Panc1 (cell line): ENCODE measurements around the gene HDHD3. TPM values are rescaled to one million over a fixed set of nuclear protein-coding genes. Genes with fewer than 3 reads are reported as not detected.

Experiments
- ATAC-seq: fragments of 200-7000 bp; cut with Tn5 transposase; 2 replicates; pipeline ENCODE4 v1.9.1; 2020; ENCODE audit warnings: mild to moderate bottlenecking, moderate library complexity
- BruUV-seq: library from RNA; stranded (reverse); fragments of 400-500 nt; replicated peaks from 2 replicates; lab custom pipeline; 2021; lab: Mats Ljungman, UMichigan
- CTCF ChIA-PET: fragments of 300-600 bp; sonication (Branson Sonifier 250); formaldehyde crosslinking; loops from one replicate; lab custom pipeline; 2022; ENCODE audit warnings: antibody characterized with exemption; lab: Charles Lee
- POLR2A ChIA-PET: fragments of 300-600 bp; sonication (Branson Sonifier 250); formaldehyde crosslinking; loops from one replicate; lab custom pipeline; 2022; ENCODE audit warnings: antibody characterized with exemption; lab: Charles Lee
- DNase-seq: peaks from one replicate; pipeline ENCODE4 v3.0.0-alpha.2; 2010; ENCODE audit warnings: low read depth, low spot score
- H3K27ac ChIP-seq: 2 replicates; pipeline ENCODE4 v1.5.1; 2011; ENCODE audit warnings: mild to moderate bottlenecking, low read length, inconsistent platforms
- H3K27me3 ChIP-seq: fragments of 200-500 bp; sonication (Bioruptor generic); 2 replicates; pipeline ENCODE4 v1.6.0; 2014; ENCODE audit warnings: low read length, inconsistent platforms; ENCODE audit not compliant: control insufficient read depth, insufficient read depth
- H3K36me3 ChIP-seq: fragments of 200-500 bp; sonication (Bioruptor generic); 2 replicates; pipeline ENCODE4 v1.5.1; 2014; ENCODE audit warnings: inconsistent platforms, mild to moderate bottlenecking, low read length, moderate library complexity; ENCODE audit not compliant: control insufficient read depth, insufficient read depth
- H3K4me1 ChIP-seq: 2 replicates; pipeline ENCODE4 v1.5.1; 2011; ENCODE audit warnings: inconsistent platforms, mild to moderate bottlenecking, low read length, moderate library complexity; ENCODE audit not compliant: control insufficient read depth, insufficient read depth
- H3K4me3 ChIP-seq, 2 experiments: 2 replicates each; pipeline ENCODE4 v1.5.1; 2011 to 2012; ENCODE audit warnings: low read depth in 2 of 2, low read length in 2 of 2, mild to moderate bottlenecking in 2 of 2, inconsistent platforms in 1 of 2, moderate library complexity in 1 of 2
- H3K9me3 ChIP-seq: fragments of 200-500 bp; sonication (Bioruptor generic); 2 replicates; pipeline ENCODE4 v1.5.1; 2014; ENCODE audit warnings: low read depth, mild to moderate bottlenecking, inconsistent platforms, low read length, moderate library complexity; ENCODE audit not compliant: control insufficient read depth, insufficient read depth
- POLR2AphosphoS5 ChIP-seq: IDR thresholded peaks from 2 replicates; pipeline ENCODE4 v1.6.1; 2012; ENCODE audit warnings: mild to moderate bottlenecking, low read depth, low read length, moderate library complexity
- REST ChIP-seq, 2 experiments: IDR thresholded peaks; 2 replicates each; pipeline ENCODE4 v1.6.1; 2011 to 2012; ENCODE audit warnings: low read depth in 2 of 2, control low read depth in 1 of 2, low read length in 1 of 2, mild to moderate bottlenecking in 1 of 2, moderate library complexity in 1 of 2; ENCODE audit not compliant: insufficient read depth in 1 of 2
- SIN3A ChIP-seq: IDR thresholded peaks from 2 replicates; pipeline ENCODE4 v1.6.1; 2012; ENCODE audit warnings: low read depth, mild to moderate bottlenecking, low read length, moderate library complexity, borderline replicate concordance; ENCODE audit not compliant: insufficient read depth
- TCF7L2 ChIP-seq: IDR thresholded peaks from 2 replicates; pipeline ENCODE4 v1.6.1; 2011; ENCODE audit warnings: mild to moderate bottlenecking, low read depth, low read length, inconsistent platforms
- in situ Hi-C: cut with HindIII; loops from 2 replicates; pipeline ENCODE4 v1.10.0; 2016; ENCODE audit warnings: low sequenced_read_pairs, low pct_unique_long_range_greater_than_20kb
- intact Hi-C: fragments of 100-400 bp; cut with micrococcal nuclease; formaldehyde crosslinking; loops from one replicate; pipeline ENCODE4 v1.10.0; 2022; ENCODE audit not compliant: unreplicated experiment
- total RNA-seq: library from RNA; stranded (reverse); gene quantifications from one replicate; pipeline ENCODE4 v1.2.1, GENCODE V29; 2021; ENCODE audit not compliant: unreplicated experiment
- TF ChIP-seq, protein P1 (sequence below): fragments of 450-650 bp; IDR thresholded peaks from 2 replicates; pipeline ENCODE4 v1.5.1; 2017; ENCODE audit warnings: mild to moderate bottlenecking

The HDHD3 gene
- total RNA-seq, 1 experiment from 2014 or later = 14.5 TPM

GRCh38 chr9:113373256-113373655, 3.5 kb downstream of the HDHD3 start:
- POLR2A ChIA-PET = no interaction called here
- Histone ChIP-seq H3K36me3 (no peaks in the 10 kb centered on the region; the same call in 1 of the 2 replicates), H3K4me1 (no peaks in the 10 kb centered on the region; the same call in 1 of the 2 replicates), H3K27me3 (no peaks in the 10 kb centered on the region), H3K9me3 (no peaks in the 10 kb centered on the region), H3K4me3 (no peak overlapping the region), H3K27ac (no peak overlapping the region)
- TF ChIP-seq SIN3A = no peak
- no peak for TF ChIP-seq TCF7L2
- TF ChIP-seq, protein P1, sequence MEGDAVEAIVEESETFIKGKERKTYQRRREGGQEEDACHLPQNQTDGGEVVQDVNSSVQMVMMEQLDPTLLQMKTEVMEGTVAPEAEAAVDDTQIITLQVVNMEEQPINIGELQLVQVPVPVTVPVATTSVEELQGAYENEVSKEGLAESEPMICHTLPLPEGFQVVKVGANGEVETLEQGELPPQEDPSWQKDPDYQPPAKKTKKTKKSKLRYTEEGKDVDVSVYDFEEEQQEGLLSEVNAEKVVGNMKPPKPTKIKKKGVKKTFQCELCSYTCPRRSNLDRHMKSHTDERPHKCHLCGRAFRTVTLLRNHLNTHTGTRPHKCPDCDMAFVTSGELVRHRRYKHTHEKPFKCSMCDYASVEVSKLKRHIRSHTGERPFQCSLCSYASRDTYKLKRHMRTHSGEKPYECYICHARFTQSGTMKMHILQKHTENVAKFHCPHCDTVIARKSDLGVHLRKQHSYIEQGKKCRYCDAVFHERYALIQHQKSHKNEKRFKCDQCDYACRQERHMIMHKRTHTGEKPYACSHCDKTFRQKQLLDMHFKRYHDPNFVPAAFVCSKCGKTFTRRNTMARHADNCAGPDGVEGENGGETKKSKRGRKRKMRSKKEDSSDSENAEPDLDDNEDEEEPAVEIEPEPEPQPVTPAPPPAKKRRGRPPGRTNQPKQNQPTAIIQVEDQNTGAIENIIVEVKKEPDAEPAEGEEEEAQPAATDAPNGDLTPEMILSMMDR = no peak
- no peak for TF ChIP-seq POLR2AphosphoS5
- TF ChIP-seq REST (IDR thresholded peaks at IDR 0.05; ENCODE audit: insufficient read depth in 1 of 2, low read depth in 2 of 2, low read length in 1 of 2) = no peak
- in situ Hi-C loops = no loop called here
- ATAC-seq = no peak
- no peak for DNase-seq
- intact Hi-C loops = no loop called here
- CTCF ChIA-PET = no interaction called here
- no TSS peak for BruUV-seq

- ChIA-PET POLR2A (no interaction called here), CTCF (no interaction called here)
- H3K4me3 ChIP-seq = no peak overlapping the region
- intact Hi-C loops (no loop called here), in situ Hi-C loops (no loop called here)
- no peaks in the 10 kb centered on the region; the same call in 1 of the 2 replicates for H3K4me1 ChIP-seq
- H3K9me3 ChIP-seq = no peaks in the 10 kb centered on the region
- no peak for ATAC-seq
- H3K36me3 ChIP-seq = no peaks in the 10 kb centered on the region; the same call in 1 of the 2 replicates
- no peak for DNase-seq
- H3K27me3 ChIP-seq = no peaks in the 10 kb centered on the region
- TF ChIP-seq, protein P1 = no peak
- TF ChIP-seq TCF7L2 (no peak), SIN3A (no peak), REST (IDR thresholded peaks at IDR 0.05; ENCODE audit: insufficient read depth in 1 of 2, low read depth in 2 of 2, low read length in 1 of 2) (no peak), POLR2AphosphoS5 (no peak)
- no TSS peak for BruUV-seq
- H3K27ac ChIP-seq = no peak overlapping the region
These were observed 4.7 kb downstream of the HDHD3 start for GRCh38 chr9:113372059-113372458.
